Stimulated activated CD4-positive, alpha-beta T cell treated with anti-CD3 and anti-CD28 coated beads, Interleukin-4, amount 100 ng/mL, for 1 hour (primary cell): Measurements from ENCODE around the gene PLEKHF1.
"Not testable (repeated sequence)": the region's sequence is repeated elsewhere in the genome, so short reads cannot be mapped to it uniquely, and the experiment has no call there.

ENCODE experiments used
- DNase-seq: peaks from one replicate; pipeline ENCODE4 v3.0.0-alpha.2; 2020

Gene PLEKHF1

DNA sequence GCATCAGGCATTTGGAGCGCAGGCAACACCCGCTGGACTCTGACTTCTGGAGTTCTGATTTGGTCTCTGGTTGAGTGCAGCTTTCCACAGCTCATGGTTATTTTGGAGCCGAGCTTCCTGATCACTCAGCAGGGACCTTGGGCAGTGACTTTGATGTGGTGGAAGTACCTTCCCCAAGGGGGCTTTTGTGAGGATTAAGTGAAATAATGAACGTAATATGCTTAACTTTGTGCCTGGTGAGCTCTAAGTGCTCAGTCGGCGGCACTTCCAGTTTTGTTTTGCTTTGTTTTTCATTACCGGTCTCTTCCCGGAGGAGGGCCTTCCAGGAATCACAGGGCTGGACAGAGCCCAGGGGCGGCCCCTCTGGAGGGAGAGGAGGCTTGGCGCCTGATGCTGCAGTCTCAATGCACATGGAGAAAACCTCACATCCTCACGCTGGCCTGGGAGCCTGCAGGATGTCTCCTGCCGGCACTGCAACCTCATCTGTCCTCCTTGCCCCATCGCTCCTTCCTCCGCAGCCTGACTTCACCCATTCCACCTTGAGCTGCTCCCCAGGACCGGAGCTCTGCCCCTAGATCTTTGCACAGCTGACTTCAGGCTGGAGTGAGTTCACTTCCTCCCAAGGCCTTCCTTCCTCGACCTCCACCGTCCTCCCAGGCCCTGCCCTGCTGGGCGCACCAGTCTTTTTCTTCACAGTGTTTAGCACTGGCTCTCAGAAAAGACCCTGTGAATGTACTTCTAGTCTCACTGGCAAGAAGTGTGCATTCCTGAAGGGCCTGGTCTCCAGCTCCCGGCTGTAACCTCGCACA lies 1.5 kb downstream of the PLEKHF1 start:
- DNase-seq, result peak; percentile 26

DNA sequence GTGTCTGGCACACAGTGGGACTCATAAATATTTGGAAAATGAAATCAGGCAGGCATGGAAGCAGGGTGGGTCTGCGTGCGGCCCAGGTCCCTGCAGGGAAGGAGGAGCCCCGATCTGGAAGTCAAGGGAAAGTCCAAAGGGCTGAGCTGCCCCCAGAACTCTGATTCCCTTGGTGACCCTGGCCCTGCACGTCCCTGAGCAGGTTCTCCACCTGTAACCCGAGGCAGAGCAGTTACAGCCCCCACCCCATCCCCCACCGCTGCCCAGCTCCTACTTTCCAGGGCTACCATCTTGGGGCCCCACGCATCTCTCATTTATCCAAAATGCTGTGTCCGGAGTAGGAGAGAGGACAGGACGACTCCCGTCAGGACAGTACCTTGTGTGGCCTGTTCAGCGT lies 2.1 kb downstream of the PLEKHF1 start:
- DNase-seq, result no peak

DNA sequence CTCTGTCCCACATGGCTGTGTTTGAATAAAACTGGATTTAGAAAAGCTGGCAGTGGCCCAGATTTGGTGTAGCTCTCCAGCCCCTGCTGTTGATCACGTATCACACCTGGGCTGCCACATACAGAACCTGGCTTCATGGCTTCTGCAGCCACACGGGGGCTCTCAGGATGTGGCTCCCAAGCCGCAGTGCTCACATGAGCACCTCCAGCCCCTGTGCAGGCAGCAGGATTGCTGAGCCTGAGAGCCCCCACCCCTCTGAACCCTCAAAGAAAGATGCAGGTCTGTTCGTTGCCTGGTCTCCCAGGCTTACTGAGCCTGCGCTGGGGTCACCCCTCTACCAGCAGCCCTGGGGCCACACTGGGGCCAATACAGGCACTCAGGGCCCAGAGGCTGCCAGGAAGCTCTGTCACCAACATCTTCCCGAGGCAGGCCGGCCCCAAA lies 2.7 kb downstream of the PLEKHF1 start:
- peak; percentile 51 for DNase-seq

DNA sequence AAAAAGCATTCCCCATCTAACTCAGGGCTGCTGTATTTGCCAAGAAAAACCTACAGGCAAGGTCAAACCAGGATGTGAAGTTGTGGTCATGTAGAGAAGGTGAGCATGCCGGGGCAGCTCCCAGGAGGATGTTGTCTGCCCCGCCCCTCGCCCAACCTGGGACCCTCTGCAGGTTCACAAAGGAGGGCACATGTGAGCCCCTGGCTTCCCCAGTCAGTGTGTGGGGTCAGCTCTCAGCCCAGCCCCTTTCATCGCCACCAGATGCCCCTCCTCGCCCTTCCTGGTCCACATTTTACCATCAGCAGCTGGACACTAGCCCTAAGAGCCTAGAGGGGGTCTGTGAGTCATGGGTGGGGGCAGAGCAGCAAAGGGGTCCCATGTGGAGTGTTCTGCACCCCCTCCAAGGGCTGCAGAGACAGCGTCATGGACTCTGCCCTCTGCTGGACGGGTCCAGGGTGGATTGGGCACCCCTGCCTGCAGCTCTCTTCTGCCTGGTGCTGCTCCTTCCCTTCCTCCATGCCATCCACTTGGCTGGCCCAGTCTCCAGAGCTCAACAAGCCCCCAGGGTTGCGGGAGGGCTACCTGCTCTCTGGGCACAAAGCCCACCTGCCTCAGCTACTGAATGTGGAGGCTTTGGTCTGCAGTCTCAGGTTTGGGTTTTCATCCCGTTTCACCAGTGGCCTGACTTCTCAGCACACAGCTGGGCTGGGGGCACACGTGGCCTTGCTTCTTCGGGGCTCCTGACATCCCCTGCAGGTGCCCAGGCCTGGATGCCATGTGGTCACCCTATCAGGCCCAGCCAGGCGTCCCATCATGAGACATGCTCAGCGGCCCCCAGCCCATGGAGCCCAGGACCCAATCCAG lies 3.7 kb downstream of the PLEKHF1 start:
- no peak for DNase-seq

DNA sequence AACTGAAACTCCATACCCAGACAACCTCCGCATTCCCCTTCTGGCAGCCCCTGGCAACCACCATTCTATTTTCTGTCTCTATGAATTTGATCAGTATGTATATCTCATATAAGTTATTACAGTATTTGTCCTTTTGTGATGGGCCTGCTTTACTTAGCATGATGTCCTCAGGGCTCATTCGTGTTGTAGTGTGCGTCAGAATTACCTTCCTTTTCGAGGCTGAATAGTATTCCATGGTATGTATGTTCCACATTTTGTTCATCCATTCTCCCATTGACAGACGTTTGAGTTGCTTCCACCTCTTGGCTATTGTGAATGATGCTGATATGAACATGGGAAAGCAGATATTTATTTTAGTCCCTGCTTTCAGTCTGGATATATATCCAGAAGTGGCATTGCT lies 5.0 kb downstream of the PLEKHF1 start:
- no peak for DNase-seq

DNA sequence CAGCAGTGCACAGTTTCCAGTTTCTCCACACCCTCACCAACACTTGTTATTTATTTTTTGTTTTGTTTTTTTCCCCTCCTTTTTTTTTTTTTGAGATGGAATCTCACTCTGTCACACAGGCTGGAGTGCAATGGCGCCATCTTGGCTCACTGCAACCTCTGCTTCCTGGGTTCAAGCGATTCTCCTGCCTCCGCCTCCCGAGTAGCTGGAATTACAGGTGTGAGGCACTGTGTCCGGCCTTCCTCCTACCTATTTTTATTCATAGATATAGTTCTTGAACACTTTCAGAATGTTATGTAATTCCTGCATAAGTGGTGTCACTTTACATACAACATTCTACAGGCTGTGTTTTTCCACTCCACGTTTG lies 5.7 kb downstream of the PLEKHF1 start:
- DNase-seq, result not testable (repeated sequence)

DNA sequence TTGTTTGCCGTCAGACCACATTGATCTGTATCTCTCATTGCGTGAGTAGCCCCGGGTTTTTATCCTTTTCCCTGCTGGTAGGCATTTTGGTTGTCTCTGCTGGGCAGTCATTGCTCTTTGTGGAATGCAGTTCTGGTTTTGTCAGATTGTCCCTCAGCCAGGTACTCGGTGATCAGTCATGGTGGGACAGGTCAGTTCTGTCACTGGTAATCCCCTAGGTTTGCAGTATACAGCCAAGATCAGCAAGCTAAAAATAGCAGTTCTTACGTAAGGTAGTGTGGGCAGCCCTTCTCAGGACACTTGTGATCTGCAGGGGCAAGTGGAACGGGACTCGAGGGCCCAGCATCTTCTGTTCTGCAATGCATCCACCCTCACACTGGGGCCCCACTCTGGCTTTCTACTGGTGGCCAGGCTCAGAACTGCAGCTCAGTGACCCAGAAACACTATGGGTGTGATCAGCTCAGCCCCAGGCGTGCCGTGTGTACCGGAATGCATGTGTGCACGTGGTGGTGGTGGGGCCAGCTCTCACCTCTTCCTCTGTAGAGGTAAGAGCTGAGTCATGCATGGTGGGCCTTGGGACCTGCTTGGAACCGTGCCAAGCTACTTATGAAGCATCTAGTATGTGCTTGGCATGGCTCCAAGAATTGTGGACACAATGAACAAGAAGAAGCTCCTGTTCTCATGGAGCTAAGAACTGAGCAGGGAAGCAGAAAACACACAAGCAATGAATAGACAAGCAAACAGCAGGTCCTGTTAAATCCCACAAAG lies 6.3 kb downstream of the PLEKHF1 start:
- DNase-seq, result peak; percentile 82

DNA sequence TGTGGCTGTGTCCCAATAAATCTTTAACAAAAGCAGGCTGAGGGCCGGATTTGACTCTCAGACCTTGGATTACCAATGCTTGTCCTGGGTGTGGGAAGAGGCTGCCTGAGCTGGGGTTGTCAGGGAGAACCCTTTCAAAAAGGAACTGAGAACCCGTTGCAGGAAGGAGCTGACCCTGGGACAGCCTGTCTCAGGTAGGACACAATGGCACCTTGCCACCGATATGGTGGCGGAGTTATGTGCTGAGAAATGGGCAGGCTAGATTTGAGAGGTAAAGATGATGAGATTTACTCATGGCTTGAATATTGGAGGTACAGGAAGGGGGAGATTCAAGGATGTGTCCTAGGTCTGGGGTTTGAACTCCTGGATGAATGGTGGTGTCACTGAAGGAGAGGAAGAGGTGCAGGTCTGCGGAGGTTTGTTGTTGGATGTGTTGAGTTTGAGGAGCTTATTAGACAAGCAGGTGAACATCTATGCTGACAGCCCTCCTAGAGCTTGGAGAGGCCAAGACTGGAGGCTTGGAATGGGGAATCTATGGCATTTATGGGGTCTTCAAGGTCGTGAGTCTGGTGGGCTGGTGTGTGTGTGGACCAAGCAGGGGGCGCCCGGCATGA lies 7.2 kb downstream of the PLEKHF1 start:
- no peak for DNase-seq

DNA sequence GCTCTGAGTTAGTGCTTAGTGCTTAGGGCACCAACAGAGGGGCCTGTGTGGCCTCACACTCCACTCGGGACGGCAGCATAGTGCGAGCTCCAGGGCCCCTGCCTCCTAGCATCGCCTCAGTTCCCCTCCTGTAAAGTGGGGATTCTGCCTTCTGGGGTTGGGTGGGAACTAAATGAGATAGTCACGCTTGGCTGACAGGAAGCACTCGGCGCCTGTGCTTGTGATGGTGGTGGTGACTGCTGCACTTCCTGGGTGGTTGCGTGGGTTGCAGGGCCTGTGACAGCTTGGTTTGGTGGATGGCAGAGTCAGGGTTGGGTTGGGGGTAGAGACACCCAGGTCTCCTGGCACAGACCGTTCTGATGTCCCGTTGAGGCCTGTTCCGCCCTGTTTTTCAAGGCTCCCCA lies 7.7 kb downstream of the PLEKHF1 start:
- DNase-seq, result peak; percentile 82

DNA sequence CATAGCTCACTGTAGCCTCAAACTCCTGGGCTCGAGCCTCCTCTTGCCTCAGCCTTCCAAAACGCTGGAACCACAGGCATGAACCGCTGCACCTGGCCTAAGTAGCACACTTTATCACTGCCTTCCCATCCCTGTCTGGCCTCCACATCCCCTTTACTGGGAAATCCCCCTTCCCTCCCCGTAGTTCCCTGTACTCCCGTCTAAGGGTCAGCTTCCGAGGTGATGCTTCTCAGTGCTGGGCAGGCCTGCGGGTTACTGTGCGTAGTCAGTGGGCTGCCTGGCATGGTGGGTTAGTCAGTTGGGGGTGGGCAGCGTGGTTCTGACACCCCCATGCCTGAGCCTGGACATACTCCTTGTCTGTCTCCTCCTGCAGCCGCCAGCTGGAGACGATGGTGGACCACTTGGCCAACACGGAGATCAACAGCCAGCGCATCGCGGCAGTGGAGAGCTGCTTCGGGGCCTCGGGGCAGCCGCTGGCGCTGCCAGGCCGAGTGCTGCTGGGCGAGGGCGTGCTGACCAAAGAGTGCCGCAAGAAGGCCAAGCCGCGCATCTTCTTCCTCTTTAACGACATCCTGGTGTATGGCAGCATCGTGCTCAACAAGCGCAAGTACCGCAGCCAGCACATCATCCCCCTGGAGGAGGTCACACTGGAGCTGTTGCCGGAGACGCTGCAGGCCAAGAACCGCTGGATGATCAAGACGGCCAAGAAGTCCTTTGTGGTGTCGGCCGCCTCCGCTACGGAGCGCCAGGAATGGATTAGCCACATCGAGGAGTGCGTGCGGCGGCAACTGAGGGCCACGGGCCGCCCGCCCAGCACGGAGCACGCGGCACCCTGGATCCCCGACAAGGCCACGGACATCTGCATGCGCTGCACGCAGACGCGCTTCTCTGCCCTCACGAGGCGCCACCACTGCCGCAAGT lies 8.4 kb downstream of the PLEKHF1 start:
- DNase-seq, result no peak

DNA sequence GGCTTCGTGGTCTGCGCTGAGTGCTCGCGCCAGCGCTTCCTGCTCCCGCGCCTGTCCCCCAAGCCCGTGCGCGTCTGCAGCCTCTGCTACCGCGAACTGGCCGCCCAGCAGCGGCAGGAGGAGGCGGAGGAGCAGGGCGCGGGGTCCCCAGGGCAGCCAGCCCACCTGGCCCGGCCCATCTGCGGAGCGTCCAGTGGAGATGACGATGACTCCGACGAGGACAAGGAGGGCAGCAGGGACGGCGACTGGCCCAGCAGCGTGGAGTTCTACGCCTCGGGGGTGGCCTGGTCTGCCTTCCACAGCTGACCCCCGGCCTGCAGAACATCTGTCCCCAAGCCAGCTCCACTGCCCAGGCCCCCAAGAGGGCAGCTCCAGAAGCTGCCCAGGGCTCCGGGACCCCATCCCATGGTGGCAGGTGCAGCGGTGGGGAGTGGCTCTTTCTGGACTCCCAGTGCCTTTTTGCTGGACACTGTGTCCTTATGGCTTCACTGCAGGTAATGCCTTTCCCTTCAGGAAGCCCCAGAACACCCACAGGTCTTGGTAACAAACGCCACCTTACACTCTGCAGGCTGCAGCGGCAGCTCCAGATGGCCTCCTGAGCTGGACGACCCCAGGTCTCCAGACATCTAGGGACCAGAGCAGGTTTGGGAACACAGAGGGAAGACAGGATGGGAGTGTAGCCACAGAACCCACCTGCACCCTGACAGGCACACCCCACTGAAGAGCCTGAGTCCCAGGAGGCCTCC lies 9.3 kb downstream of the PLEKHF1 start:
- DNase-seq, result no peak

DNA sequence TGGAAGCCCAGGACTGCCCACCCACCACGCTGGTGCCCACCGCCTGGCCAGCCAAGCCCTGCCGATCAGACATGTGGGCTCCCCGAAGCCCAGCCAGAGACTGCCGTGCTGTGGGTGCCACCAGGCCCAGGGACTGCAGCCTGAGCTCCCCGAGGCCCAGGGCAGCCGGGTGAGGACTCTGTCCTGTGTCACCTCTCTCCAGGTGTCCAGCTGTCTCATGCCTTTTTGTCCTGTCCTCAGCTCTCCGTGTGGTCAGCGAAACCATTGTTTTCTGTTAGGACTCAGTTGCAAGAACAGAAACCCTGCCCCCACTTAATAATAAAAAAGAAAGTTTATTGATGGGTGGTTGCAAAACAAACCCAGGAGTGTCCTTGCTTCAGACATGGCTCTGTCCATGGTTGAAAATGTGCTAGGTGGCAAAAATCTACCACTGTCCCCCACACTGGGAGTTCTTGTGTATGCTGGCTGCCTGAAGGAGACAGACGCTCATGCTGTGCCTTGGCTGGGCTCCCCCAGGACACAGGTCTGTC lies 9.9 kb downstream of the PLEKHF1 start:
- DNase-seq, result no peak

DNA sequence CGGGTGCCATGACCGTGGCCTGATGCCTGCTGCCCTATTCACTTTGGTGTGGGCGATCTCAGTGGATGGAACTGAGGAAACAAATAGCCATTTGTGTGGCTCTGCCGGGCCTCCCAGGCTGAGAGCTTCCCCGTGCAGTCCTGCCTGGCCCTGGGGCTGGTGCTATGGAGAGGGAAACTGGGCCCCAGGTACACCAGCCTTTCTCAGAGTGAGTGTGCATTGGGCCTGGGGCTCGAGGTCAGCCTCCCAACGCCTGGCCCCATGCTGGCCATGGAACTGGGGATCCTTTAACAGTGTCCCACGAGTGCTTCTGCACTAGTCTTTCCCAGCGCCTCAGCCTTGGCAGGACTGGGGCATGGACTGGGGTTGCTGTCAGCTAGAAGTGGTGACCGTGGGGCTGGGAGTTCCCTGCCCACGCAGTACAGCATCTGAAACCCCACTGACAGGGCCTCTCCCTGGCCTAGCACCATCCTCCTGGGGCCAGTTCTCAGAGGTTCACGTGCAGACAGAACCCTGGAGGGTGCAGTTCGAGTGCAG lies 10.5 kb downstream of the PLEKHF1 start:
- no peak for DNase-seq

DNA sequence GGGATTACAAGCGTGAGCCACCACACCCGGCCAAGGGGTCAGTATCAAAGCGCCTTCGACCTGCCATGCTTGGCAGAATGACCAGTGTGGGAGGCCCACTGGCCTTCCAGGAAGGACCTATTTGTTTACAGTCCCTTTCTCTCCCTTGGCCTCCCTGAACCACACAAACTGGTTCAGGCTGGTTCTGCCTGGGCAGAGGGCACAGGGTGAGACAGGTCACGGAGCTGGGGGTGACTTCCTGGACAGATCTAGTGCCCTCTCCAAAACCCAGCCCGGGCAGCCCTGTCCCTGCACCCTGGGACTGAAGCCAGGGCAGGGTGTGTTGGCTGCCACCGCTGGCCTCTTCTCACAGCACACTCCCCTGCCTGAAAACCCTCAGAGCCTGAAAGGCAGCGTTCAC lies 11.3 kb downstream of the PLEKHF1 start:
- DNase-seq, result no peak

DNA sequence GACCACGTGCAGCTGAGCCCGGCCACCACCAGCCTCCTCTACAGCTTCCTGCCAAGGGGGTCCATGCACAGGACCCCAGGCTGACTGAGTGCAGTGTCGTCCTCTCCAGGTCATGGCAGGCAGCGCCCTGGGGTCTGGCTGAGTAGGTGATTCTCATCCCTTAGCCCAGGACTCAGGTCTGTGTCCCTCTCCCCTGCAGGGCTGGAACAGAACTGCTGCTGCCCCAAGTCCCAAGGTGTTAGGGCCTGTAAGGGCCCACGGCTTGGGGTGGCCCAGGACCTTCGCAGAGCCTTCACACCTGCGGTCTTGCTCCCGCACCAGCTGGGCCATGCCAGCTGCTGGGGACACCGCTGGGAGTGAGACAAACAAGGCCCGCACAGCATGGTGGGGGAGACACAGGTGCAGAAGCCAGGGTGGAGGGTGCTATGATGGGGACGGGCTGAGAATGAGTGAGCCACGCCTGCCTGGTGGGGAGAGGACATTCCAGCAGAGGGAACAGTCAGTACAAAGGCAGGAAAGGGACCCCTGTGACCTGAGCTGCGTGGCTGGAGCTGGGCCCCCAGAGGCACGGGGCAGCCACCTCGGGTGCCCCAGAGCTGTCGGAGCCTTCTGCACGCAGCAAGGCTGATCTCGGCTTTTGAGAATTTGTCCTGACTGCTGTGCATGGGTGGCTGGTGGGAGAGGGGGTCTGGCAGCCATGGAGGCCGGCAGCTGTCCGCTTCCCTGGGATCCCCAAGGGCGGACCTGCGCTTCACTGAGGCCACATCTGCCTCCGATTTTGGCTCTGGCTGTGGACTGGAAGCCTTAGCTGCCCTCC lies 11.9 kb downstream of the PLEKHF1 start:
- no peak for DNase-seq

DNA sequence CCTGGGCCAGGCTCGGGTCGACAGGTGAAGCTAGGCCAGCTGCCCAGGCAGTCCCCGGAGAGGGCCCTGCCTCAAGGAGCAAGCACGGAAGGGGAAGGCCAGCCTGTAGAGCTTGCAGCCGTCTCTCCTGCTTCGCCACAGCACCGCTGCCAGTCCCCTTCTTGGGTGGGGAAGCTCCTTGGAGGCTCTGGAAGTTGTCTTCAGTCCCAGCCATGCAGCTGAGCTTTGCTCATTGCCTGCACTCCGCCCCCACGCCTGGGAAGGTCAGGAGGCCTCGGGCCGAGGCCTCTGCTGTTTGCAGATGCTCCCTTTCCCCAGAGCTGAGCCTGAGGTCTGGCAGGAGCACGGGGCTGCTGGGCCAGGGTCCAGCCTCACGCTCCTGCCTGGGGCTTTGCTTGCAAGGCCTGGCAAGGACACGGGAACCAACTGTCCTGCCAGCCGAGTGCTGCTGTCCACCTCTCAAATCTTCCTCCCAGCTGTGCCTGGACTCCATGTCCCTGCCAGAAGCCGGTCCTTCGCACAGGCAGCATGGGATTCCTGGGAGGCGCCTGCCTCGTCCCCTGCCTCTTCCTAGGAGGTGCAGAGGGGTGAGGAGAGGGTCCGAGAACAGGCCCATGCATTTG lies 13.3 kb downstream of the PLEKHF1 start:
- no peak for DNase-seq

DNA sequence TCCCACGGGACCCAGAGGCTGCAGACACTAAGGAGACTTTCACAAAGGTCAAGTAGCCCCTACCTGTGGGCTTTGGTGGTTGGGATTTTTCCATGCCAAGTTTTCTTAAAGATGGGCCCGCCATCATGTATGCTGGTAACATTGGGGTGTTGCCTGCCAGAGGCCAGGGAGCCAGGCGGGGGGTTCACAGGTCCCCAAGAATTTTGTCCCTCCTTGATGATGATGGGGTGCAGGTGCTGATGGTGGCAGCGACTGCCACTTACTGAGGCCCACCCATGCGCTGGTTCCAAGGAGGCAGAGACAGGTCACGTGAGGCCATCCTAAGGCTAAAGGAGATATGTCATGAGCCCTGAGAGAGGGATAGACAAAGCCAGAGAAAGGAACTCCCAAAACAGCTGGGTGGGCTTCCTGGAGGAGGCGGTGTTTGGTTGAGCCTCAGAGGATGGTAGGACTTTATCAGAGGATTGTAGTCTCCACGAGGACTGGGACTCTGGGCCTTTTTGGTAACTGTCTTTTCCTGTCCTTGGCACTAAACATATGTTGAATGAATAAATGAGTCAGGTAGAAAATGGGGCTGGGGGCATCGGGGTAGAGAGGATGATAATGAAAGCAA lies 14.4 kb downstream of the PLEKHF1 start:
- DNase-seq, result no peak

DNA sequence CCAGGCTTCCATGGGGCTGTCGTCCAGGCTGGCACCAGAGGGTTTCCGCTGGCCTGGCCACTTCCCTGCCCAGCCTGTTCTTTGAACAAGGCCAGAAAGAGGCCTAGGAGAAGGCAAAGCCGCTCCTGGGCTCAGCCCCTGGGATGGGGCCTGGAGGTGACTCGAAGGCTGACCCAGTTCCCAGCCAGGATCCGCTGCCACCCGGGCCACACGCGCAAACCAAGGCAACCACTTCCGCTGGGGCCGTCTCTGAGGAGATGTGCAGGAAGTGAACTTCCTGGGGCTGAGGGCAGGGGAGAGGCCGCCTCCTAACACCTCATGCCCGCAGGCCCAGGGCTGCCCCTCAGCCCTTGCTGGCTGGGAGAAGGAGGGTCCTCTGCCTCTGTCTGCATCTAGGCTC lies 15.2 kb downstream of the PLEKHF1 start:
- peak; percentile 74 for DNase-seq

DNA sequence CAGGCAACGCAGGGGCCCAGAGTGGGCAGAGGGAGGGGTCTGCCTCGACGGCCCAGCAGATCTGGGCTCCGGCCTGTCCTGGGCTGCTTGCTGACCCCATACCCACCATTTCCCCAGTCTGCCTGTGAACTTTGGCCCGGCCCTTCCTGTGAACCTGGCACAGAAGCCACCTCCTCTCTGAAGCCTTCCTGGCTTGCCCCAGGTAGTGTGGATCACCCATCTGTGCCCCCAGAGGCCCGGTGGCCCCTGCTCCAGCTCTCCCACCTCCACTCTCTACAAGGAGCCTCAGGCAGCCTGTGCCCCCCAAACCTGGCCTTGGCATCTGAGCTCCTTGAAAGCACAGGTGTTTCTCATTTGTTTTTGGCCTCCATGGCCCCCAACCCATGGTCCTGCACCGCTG lies 15.7 kb downstream of the PLEKHF1 start:
- no peak for DNase-seq
